Measurements from ENCODE around the gene RAB38.

RAB38 gene

DNA sequence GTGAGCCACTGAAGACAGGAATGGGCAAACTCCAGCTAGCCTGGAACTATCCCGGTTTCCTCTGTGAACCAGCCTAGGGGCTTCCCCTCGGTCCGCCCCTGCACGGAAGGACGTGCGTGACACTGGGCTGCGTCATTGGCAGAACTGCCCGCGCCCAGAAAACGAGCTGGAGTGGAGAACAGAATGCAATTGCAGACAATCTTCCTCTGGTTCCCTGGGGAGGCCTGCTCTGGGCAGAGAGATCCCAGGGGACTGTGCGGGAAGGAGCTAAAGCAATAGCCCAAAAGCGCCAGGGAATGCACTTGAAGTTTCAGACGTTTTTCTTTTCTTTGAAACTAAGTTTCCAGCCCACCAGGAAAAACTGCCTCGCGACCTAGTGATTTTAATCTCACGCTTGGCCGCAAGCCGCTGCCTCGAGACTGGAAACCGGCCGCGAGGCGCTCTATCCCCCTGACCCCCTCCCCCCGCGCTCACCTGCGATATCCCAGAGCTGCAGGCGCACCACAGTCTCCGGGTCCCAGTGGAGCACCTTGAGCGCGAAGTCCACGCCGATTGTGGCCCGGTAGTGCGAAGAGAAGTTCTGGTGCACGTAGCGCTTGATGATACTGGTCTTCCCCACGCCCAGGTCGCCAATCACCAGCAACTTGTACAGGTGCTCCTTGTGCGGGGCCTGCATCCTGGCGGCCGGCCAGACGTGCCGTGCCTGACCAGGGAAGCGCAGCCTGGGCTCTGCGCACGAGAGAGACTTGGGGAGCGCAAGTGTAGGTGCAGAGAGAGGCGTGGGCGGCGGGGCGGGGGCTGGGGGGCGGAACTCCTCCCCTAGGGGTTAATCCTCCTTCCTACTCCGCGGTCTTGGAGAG, at the start of gene RAB38:
RAB38 (minus strand) TSS at position 735 of the 860 bp plus-strand sequence; CDS start at position 676, 59 bp downstream.
- peak; percentile 42 for DNase-seq

DNA sequence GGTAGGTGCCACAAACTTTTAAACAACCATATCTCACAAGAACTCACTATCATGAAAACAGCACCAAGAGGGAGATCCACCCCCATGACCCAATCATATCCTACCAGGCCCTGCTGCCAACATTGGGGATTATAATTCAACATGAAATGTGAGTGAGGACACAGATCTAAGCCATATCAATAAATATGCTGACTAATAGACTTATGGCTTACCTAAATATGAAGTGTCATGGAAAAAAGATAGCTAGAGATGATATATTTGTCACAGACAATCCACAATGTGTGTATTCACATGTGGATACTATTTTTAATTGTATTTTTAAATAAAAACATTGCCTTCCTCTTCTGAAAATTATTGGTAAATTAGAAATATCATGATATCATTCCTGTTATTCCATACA, 38.2 kb upstream of the RAB38 start:
- DNase-seq, result no peak

DNA sequence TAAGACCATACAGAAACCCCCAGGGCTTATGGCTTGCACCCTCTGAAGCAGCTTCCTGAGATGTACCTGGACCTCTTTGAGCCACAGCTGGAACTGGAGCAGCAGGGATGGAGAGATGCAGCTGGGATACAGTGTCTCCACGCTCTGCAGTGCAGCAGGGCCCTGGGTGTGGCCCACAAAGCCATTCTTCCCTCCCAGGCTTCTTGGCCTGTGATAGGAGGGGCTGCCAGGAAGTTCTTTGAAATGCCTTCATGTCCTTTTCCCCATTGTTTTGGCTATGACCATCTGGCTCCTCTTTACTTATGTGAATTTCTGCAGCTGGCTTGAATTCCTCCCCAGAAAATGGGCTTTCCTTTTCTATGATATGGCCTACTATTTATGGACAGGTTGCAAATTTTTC, 37.1 kb upstream of the RAB38 start:
- no peak for DNase-seq

DNA sequence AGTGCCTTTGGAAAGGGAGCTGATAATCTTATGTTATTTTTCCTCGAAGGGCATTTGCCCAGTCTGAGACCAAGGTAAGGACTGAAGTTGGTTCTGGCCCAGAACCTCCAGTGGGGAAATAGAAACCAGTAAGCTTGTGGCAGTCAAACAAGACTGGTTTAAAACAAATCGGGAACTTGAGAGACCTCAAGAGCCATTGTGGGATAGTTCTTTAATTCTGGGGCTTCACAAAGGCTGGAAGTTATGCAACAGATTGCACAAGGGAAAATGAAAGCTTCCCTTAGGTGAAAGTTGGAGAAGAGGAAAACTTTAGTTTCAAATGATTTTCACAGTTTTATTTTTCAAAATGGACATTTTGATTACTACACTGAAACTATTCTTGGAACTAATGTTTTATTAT, 33.5 kb upstream of the RAB38 start:
- DNase-seq, result no peak

DNA sequence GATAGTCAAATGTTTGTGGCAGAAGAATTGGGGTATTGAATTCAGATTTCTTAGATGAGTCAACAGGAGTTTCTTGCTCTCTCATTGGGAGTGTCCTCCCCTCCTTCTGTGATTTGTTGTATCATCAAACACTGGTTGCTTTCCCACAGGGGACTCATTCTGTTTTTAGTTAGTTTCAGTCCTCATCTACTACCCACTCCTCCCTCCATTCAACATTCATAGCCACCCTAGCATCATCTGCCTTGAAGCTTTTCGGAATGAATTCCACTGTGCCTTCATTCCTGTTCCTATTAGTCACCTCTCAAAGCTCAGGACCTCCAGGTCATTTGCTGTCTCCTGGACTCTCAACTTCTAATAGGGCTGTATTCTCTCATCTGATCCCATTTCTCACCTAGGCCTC, 31.5 kb upstream of the RAB38 start:
- no peak for DNase-seq

DNA sequence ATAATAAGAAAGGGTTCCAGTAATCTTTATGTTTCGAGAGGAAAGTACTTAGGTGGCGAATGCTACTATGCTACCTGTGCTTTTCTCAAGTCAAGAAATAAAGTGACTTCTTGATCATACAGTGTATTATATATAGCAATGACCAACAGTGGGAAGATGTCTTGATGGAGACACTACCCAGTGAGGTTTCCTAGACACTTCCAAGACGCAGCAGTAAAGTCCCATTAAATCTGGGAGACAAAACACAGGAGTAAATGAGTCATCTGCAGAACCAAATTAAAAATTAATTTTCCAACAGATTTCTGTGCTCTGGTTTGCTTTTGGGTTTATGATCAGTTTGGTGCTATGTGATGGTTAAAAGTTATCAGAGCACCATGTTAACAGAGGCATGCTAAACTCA, 29.1 kb upstream of the RAB38 start:
- no peak for DNase-seq

DNA sequence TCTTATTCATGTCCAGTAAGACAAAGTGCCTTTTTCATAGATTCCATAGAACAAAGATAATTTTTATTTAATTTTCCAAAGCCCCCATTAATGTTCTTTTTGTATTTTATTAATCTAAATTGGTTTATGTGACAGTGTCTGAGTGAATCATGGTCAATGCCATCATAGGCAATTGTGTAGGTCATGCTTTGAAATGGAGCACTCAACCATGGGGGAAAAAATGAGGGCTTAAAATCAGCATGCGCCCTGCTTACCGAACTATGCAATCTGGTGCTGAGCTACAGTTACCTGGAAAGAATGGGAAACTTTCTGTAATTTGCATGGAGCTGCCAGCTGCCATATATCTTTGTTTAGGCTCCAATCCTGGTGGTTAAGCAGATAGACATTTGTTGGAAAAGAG, 28.4 kb upstream of the RAB38 start:
- DNase-seq, result no peak

DNA sequence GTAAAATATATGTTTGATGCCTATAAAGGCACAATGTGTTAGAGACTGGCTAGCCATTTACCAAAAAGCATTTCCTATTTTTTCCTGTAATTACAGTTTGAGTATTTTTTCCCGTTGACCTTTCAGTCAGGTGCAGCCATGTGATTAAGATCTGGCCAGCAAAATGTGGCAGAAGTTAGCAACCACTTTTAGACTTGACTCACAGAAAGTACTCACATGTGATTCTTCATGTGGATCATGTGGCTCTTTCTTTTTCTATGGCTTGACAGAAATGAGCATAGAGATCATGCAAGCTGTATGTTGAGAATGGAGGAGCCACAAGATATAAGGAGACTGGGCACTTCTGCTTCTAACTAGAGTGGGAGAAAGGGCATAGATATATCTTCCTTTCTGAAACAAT, 27.3 kb upstream of the RAB38 start:
- DNase-seq, result no peak

DNA sequence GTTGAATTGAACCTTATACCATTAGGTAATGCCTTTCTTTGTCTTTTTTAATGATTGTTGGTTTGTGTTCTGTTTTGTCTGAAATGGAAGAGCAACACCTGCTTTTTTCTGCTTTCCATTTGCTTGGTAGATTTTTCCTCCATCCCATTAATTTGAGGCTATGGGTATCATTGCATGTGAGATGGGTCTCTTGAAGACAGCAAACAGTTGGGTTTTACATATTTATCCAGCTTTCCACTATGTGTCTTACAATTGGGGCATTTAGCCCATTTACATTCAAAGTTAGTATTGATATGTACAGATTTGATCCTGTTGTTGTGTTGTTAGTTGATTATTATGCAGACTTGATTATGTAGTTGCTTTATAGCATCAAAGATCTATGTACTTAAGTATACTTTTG, 21.1 kb upstream of the RAB38 start:
- no peak for DNase-seq

DNA sequence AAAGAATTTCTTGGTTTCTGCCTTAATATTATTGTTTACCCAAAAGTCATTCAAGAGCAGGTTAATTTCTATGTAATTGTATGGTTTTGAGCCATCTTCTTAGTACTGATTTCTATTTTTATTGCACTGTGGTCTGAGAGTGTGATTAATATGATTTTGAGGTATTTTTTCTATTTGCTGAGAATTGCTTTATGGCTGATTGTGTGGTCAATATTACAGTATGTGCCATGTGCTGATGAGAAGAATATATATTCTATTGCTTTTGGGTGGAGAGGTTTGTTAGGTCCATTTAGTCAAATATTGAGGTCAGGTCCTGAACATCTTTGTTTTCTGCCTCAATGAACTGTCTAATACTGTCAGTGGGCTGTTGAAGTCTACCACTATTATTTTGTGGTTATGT, 20.7 kb upstream of the RAB38 start:
- no peak for DNase-seq

DNA sequence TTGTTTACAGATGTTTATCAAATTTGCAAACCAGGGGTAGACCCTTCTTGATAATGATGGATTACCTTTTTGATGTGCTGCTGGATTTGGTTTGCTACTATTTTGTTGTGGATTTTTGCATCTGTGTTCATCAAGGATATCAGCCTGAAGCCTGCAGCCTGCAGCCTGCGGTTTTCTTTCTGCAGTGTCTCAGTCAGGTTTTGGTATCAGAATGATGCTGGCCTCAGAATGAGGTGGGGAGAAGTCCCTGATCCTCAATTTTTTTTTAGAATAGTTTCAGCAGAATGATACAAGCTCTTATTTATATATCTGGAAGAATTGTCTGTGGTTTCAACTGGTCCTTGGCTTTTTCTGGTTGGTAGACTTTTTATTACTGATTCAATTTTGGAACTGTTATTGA, 19.7 kb upstream of the RAB38 start:
- no peak for DNase-seq

DNA sequence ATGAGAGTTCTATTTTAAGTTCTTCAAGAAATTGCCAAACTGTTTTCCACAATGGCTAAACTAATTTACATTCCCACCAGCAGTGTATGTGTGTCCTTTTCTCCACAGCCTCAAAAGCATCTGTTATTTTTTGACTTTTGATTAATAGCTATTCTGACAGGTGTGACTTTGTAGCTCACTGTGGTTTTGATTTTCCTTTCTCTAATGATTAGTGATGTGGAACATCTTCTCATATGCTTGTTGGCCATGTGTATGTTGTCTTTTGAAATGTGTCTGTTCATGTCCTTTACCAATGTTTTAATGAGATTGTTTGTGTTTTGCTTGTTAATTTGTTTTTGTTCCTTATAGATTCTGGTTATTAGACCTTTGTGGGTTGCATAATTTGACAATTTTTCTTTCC, 18.0 kb upstream of the RAB38 start:
- DNase-seq, result no peak

DNA sequence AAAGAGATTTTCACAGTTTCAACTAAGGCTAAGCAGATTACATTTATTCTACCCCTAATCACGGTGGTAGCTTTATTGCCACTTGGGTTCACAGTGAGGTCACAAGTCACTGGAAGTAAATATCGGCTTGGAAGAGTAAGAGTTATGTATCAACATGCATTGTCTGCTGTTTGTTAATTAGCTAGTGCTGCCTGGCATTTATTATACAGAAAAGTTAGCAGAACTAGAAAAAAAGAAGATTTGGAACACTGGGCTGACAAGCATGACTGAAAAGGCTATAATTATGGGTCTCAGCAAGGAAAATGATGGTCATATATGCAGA, 13.7 kb upstream of the RAB38 start:
- DNase-seq, result no peak

DNA sequence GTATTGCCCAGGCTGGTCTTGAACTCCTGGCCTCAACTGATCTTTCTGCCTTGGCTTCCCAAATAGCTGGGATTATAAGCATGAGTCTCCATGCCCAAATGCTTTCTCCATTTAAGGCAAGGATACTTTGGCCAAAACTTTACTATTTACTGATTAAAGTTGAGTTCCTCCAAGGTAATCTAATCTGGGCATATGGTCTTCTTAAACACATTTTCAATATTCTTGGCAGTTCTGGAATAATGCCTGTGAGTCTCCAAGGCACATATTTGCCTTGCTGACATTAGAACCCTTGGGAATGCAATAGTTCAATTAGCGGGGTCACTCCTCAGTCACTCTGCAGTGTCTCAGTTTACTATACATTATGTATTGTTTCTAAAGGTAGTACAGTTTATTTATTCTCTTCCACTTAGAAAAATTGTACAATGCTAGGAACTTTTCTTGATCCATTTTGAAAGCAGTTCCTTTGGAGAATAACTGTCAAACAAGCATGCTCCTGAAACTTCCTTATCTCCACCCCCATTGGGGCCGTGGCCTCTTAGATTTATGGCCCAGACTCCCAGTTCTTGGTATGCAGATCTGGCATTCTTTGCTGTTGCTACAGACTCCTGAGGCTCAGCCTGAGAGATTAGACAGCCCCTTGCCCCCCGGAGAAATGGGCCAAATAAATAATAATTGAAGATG, 13.1 kb upstream of the RAB38 start:
- no peak for DNase-seq

DNA sequence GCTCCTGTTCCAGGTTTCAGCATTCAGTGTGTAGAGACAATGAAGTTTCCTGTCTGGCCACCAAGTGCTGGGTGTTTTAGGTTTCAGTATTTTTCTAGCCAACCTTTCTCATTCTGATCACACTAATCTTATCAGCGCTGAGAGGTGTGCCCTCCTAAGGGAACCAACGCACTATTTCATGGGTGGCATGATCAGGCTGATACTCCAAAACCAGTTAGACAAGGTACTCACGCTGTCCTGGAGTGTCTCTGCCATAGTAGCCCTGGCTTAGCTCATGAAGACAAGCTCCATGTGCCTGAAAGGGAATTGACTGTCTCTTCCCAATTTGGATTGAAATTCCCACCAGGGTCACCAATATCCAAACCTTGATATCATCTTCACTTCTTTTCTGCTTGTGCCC, 8.0 kb upstream of the RAB38 start:
- DNase-seq, result no peak

DNA sequence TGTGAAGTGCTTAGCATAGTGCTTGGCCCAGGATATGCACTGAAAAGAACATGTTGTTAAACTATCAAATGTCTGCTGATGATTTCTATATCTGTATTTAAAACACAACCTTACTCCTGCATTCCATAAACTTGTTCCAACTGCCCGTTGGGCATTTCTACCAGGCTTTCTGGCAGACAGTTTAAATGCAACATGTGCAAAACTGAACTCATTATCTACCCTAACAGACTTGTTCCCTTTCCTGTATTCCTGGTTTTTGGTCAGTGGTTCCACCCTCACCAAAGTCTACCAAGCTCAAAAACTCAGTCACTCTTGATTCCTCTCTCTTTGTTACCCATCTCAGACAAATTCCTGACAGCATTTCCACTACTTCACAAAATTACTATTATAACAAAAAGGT, 6.5 kb upstream of the RAB38 start:
- no peak for DNase-seq

DNA sequence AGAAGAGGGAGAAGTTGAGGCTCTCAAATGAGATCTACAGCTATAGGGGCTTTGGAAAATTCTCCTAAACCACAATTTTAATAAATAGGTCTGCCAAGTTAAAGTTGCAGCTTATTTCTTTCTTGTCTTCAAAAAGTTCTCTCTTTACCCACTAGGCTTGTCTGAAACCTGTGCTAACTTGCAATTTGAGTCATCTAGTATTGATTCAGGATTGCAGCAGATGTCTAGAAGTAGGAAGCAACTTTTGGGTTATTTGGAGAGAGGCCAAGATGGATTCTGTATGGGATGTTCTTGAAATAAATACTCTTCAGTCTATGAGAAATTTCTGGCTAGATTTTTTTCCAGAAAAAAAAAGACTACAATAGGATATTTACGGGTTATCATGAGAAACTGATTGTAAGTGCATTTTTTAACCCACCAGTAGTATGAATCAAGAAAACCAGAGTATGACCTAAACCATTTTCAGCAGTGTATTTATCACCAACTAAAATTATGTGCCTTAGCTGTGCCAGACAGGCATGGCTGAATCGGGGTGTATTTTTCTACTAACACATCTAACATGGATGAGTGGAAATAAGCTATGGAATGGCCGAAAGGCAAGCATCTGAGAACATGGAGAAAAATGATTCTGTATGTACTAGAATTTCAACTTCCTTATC, 4.9 kb upstream of the RAB38 start:
- DNase-seq, result no peak

DNA sequence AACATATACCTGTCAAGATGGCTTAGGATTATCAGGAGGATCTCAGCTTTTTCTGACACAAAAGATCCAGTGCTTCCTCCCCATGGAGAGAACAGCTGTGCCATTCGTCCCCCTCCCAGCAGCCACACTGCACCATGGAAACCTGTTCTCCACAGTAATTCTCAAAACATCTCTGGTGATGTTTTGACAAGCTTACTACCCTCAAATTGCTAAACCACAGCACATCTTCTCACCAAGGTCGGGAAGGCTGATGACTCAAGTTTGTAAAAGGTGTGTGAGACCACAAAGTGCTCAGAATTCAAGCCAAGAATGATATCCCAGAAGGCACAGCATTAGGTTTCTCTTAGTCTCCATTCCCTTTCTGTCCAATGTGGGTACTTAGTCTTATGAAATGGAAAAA, 3.9 kb upstream of the RAB38 start:
- DNase-seq, result peak; percentile 17

DNA sequence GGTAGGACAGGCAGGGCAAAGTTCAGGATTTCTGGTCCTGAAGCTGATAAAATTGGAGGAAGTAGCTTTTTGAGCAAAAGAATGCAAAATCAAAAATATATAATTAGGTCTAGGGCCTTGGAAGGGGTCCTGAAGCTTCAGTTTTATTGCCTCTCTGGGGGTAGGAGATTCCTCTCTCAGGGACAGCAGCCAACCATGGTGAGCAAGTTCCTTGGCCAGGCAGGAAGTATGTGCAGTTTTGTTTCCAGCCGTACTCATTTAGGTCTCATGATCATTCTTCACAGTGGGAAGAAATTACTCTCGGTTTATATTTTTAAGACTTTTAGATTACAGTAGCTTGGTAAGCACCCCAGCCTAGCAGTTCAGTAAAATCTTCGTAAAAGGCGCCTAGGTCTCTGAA, 2.9 kb upstream of the RAB38 start:
- no peak for DNase-seq

DNA sequence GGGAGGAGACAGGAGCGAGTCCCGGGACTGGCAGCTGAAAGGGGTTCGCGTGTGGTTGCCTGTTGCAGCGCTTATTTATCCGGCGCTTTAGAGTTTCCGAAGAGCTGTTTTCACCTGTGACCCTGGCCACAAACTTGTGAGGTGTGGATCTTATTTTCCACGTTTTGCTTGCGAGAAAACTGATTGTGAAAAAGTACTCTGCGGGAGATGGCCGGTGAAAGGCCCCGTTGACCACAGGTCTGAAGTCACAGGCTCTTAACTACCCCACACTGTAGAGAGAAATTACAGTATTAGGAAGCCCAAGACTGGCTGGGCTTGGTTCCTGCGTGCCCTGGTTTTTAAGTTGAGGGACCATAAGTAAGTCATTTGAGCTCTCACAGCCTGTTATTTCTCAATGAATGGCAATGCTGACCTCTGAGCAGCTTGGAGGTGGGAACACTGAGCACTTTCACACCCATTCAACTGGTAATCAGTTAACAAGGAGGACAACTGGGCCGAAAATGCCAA, 379 bp upstream of the RAB38 start:
- DNase-seq, result no peak

DNA sequence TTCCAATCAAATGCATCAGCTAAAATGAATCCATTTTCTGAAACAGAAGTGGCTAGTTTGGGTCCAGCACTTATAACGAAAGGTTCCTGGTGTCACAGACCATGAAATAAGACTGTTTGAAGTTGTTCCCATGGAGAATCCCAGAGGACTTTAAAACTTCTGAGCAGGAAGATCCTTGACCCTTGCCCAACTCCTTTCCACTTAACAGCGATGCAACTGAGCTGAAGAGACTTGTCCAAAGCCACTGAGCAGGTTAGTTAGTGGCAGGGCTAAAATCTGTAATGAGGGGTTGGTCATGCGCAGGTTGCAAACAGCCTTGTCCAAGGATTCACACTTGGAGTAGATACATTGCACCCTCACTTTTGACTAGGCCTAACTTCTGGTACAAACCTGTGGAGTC, 1.3 kb downstream of the RAB38 start:
- DNase-seq, result no peak

DNA sequence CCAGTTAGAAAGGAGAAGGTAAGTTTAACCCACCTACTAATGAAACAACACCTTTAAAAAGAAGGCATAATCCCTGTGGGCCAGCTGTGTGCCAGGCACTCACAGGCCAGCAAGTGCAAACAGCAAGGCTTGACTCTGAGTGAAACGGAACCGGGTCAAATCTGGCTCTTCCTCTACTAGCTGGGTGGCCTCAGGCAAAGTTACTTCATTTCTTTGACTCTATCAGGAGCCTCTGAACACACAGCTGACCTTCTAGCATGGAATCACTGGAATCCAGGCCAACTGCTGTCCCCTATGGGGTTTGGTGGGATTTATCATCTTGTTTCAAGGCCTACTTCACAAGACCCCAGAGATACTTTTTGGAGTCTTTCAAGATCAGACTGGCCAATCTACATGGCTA, 3.3 kb downstream of the RAB38 start:
- no peak for DNase-seq

DNA sequence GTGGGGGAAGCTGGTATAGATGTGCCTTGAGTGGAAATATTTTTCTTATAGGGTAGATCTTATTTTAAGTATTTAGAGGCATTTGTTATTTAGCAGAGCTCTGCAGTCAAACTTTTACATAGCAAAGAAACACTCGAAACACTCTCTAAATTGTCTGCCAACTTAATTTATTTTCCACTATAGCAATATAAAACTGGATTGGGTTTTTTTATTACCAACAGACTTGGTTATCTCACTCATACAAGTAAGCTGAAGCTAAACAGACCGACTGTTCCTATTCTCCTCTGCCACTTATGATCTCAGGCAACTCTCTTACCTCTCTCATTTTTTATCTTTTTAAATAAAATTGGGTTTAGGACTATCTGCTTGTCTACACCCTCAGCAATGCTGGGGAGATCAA, 4.6 kb downstream of the RAB38 start:
- DNase-seq, result no peak

DNA sequence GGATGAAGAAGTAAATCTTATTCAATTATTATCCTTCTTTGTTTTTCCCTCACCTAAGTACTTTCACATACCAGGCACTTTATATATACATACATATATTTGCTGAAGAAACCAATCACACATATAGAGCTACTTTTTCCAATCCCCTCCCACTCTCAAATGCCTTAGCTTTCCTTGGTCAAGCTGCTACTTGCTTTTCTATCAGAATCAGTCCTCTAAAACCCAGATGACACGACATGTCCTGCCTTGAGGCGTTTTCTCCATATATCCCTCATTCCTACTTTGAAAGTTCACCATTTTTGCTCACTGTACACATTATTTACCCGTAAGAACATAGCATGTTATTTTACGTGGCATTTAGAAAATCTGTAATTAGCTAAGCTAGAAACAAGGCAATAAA, 5.4 kb downstream of the RAB38 start:
- no peak for DNase-seq

All from stimulated activated CD4-positive, alpha-beta T cell treated with anti-CD3 and anti-CD28 coated beads, Interleukin-4, amount 100 ng/mL, for 24 hours (primary cell).